ENCODE data around the gene FOXN3.

The FOXN3 gene

GRCh38 chr14:89264196-89264800 is 152.7 kb downstream of the FOXN3 start:
- WGBS (ENCODE audit: insufficient coverage, insufficient read length), result no CpG with 5 or more reads among the region's 6 CpGs
- H3K27ac ChIP-seq (ENCODE audit: low read length), result no peak overlapping the region
- peaks cover 10% of the 10 kb centered on the region for H3K4me1 ChIP-seq (ENCODE audit: control insufficient read depth, insufficient read depth, low read length)
- H3K36me3 ChIP-seq (ENCODE audit: control insufficient read depth, insufficient read depth, low read length), result no peaks in the 10 kb centered on the region
- H3K9me3 ChIP-seq (ENCODE audit: control insufficient read depth, insufficient read depth, low read length), result no peaks in the 10 kb centered on the region
- no peak overlapping the region for H3K4me3 ChIP-seq (ENCODE audit: low read length)
- no peaks in the 10 kb centered on the region for H3K27me3 ChIP-seq (ENCODE audit: control insufficient read depth, insufficient read depth, low read length)
- DNase-seq (ENCODE audit: low read depth, low spot score), result no peak

GRCh38 chr14:89262041-89262440 is 155.0 kb downstream of the FOXN3 start:
- Histone ChIP-seq H3K4me3 (ENCODE audit: low read length) (no peak overlapping the region), H3K9me3 (ENCODE audit: control insufficient read depth, insufficient read depth, low read length) (no peaks in the 10 kb centered on the region), H3K36me3 (ENCODE audit: control insufficient read depth, insufficient read depth, low read length) (peaks cover 3% of the 10 kb centered on the region; the same call in 1 of the 2 replicates), H3K4me1 (ENCODE audit: control insufficient read depth, insufficient read depth, low read length) (peaks cover 5% of the 10 kb centered on the region), H3K27me3 (ENCODE audit: control insufficient read depth, insufficient read depth, low read length) (no peaks in the 10 kb centered on the region), H3K27ac (ENCODE audit: low read length) (no peak overlapping the region)
- WGBS (ENCODE audit: insufficient coverage, insufficient read length), result no CpG with 5 or more reads among the region's 4 CpGs
- no peak for DNase-seq (ENCODE audit: low read depth, low spot score)

- H3K27ac ChIP-seq (ENCODE audit: low read length), result no peak overlapping the region
- DNase-seq (ENCODE audit: low read depth, low spot score), result no peak
- no peaks in the 10 kb centered on the region for H3K9me3 ChIP-seq (ENCODE audit: control insufficient read depth, insufficient read depth, low read length)
- no CpG with 5 or more reads among the region's 1 CpG for WGBS (ENCODE audit: insufficient coverage, insufficient read length)
- H3K27me3 ChIP-seq (ENCODE audit: control insufficient read depth, insufficient read depth, low read length), result no peaks in the 10 kb centered on the region
- peaks cover 3% of the 10 kb centered on the region; the same call in 1 of the 2 replicates for H3K36me3 ChIP-seq (ENCODE audit: control insufficient read depth, insufficient read depth, low read length)
- H3K4me3 ChIP-seq (ENCODE audit: low read length), result no peak overlapping the region
- peaks cover 2% of the 10 kb centered on the region; the same call in 1 of the 2 replicates for H3K4me1 ChIP-seq (ENCODE audit: control insufficient read depth, insufficient read depth, low read length)
These were observed 156.1 kb downstream of the FOXN3 start for GRCh38 chr14:89260898-89261297.

GRCh38 chr14:89259951-89260609 is 157.0 kb downstream of the FOXN3 start:
- no peaks in the 10 kb centered on the region for H3K27me3 ChIP-seq (ENCODE audit: control insufficient read depth, insufficient read depth, low read length)
- H3K36me3 ChIP-seq (ENCODE audit: control insufficient read depth, insufficient read depth, low read length), result peaks cover 3% of the 10 kb centered on the region; the same call in 1 of the 2 replicates
- no peaks in the 10 kb centered on the region for H3K4me1 ChIP-seq (ENCODE audit: control insufficient read depth, insufficient read depth, low read length)
- no peak overlapping the region for H3K27ac ChIP-seq (ENCODE audit: low read length)
- WGBS (ENCODE audit: insufficient coverage, insufficient read length), result no CpG with 5 or more reads among the region's 15 CpGs
- H3K4me3 ChIP-seq (ENCODE audit: low read length), result no peak overlapping the region
- no peak for DNase-seq (ENCODE audit: low read depth, low spot score)
- H3K9me3 ChIP-seq (ENCODE audit: control insufficient read depth, insufficient read depth, low read length), result no peaks in the 10 kb centered on the region

GRCh38 chr14:89258728-89259273 is 158.2 kb downstream of the FOXN3 start:
- Histone ChIP-seq H3K36me3 (ENCODE audit: control insufficient read depth, insufficient read depth, low read length) (peaks cover 3% of the 10 kb centered on the region; the same call in 1 of the 2 replicates), H3K27me3 (ENCODE audit: control insufficient read depth, insufficient read depth, low read length) (no peaks in the 10 kb centered on the region), H3K9me3 (ENCODE audit: control insufficient read depth, insufficient read depth, low read length) (no peaks in the 10 kb centered on the region), H3K4me3 (ENCODE audit: low read length) (no peak overlapping the region), H3K27ac (ENCODE audit: low read length) (no peak overlapping the region), H3K4me1 (ENCODE audit: control insufficient read depth, insufficient read depth, low read length) (no peaks in the 10 kb centered on the region; the same call in 1 of the 2 replicates)
- WGBS (ENCODE audit: insufficient coverage, insufficient read length), result no CpG with 5 or more reads among the region's 6 CpGs
- DNase-seq (ENCODE audit: low read depth, low spot score), result no peak

GRCh38 chr14:89256951-89257350 is 160.1 kb downstream of the FOXN3 start:
- no peaks in the 10 kb centered on the region; the same call in 1 of the 2 replicates for H3K4me1 ChIP-seq (ENCODE audit: control insufficient read depth, insufficient read depth, low read length)
- no peak overlapping the region for H3K4me3 ChIP-seq (ENCODE audit: low read length)
- DNase-seq (ENCODE audit: low read depth, low spot score), result no peak
- peaks cover 3% of the 10 kb centered on the region; the same call in 1 of the 2 replicates for H3K36me3 ChIP-seq (ENCODE audit: control insufficient read depth, insufficient read depth, low read length)
- no peak overlapping the region for H3K27ac ChIP-seq (ENCODE audit: low read length)
- no peaks in the 10 kb centered on the region for H3K27me3 ChIP-seq (ENCODE audit: control insufficient read depth, insufficient read depth, low read length)
- WGBS (ENCODE audit: insufficient coverage, insufficient read length), result no CpG with 5 or more reads among the region's 1 CpG
- no peaks in the 10 kb centered on the region for H3K9me3 ChIP-seq (ENCODE audit: control insufficient read depth, insufficient read depth, low read length)

GRCh38 chr14:89256283-89256682 is 160.8 kb downstream of the FOXN3 start:
- Histone ChIP-seq H3K9me3 (ENCODE audit: control insufficient read depth, insufficient read depth, low read length) (no peaks in the 10 kb centered on the region), H3K27me3 (ENCODE audit: control insufficient read depth, insufficient read depth, low read length) (no peaks in the 10 kb centered on the region), H3K27ac (ENCODE audit: low read length) (no peak overlapping the region), H3K36me3 (ENCODE audit: control insufficient read depth, insufficient read depth, low read length) (peaks cover 3% of the 10 kb centered on the region; the same call in 1 of the 2 replicates), H3K4me3 (ENCODE audit: low read length) (no peak overlapping the region), H3K4me1 (ENCODE audit: control insufficient read depth, insufficient read depth, low read length) (no peaks in the 10 kb centered on the region; the same call in 1 of the 2 replicates)
- no CpG with 5 or more reads among the region's 8 CpGs for WGBS (ENCODE audit: insufficient coverage, insufficient read length)
- DNase-seq (ENCODE audit: low read depth, low spot score), result no peak

GRCh38 chr14:89255852-89256251 is 161.2 kb downstream of the FOXN3 start:
- H3K36me3 ChIP-seq (ENCODE audit: control insufficient read depth, insufficient read depth, low read length), result peaks cover 3% of the 10 kb centered on the region; the same call in 1 of the 2 replicates
- no CpG with 5 or more reads among the region's 3 CpGs for WGBS (ENCODE audit: insufficient coverage, insufficient read length)
- no peaks in the 10 kb centered on the region for H3K27me3 ChIP-seq (ENCODE audit: control insufficient read depth, insufficient read depth, low read length)
- H3K27ac ChIP-seq (ENCODE audit: low read length), result no peak overlapping the region
- no peaks in the 10 kb centered on the region; the same call in 1 of the 2 replicates for H3K4me1 ChIP-seq (ENCODE audit: control insufficient read depth, insufficient read depth, low read length)
- DNase-seq (ENCODE audit: low read depth, low spot score), result no peak
- H3K4me3 ChIP-seq (ENCODE audit: low read length), result no peak overlapping the region
- H3K9me3 ChIP-seq (ENCODE audit: control insufficient read depth, insufficient read depth, low read length), result no peaks in the 10 kb centered on the region

GRCh38 chr14:89255012-89255411 is 162.0 kb downstream of the FOXN3 start:
- WGBS (ENCODE audit: insufficient coverage, insufficient read length), result no CpG with 5 or more reads among the region's 9 CpGs
- H3K36me3 ChIP-seq (ENCODE audit: control insufficient read depth, insufficient read depth, low read length), result peaks cover 3% of the 10 kb centered on the region; the same call in 1 of the 2 replicates
- no peaks in the 10 kb centered on the region for H3K27me3 ChIP-seq (ENCODE audit: control insufficient read depth, insufficient read depth, low read length)
- no peak overlapping the region for H3K4me3 ChIP-seq (ENCODE audit: low read length)
- no peak overlapping the region for H3K27ac ChIP-seq (ENCODE audit: low read length)
- H3K9me3 ChIP-seq (ENCODE audit: control insufficient read depth, insufficient read depth, low read length), result no peaks in the 10 kb centered on the region
- H3K4me1 ChIP-seq (ENCODE audit: control insufficient read depth, insufficient read depth, low read length), result no peaks in the 10 kb centered on the region; the same call in 1 of the 2 replicates
- DNase-seq (ENCODE audit: low read depth, low spot score), result no peak

- no peak for DNase-seq (ENCODE audit: low read depth, low spot score)
- Histone ChIP-seq H3K27ac (ENCODE audit: low read length) (no peak overlapping the region), H3K36me3 (ENCODE audit: control insufficient read depth, insufficient read depth, low read length) (peaks cover 3% of the 10 kb centered on the region; the same call in 1 of the 2 replicates), H3K9me3 (ENCODE audit: control insufficient read depth, insufficient read depth, low read length) (no peaks in the 10 kb centered on the region), H3K27me3 (ENCODE audit: control insufficient read depth, insufficient read depth, low read length) (no peaks in the 10 kb centered on the region), H3K4me1 (ENCODE audit: control insufficient read depth, insufficient read depth, low read length) (peaks cover 3% of the 10 kb centered on the region), H3K4me3 (ENCODE audit: low read length) (no peak overlapping the region)
- no CpG with 5 or more reads among the region's 12 CpGs for WGBS (ENCODE audit: insufficient coverage, insufficient read length)
These were observed 162.7 kb downstream of the FOXN3 start for GRCh38 chr14:89254166-89254909.
